Fibroblast of skin of back (primary cell): ENCODE results near the gene SMARCD1.

Source experiments
- DNase-seq: peaks from one replicate; pipeline ENCODE4 v3.0.0-alpha.2; 2013

Gene SMARCD1

DNA sequence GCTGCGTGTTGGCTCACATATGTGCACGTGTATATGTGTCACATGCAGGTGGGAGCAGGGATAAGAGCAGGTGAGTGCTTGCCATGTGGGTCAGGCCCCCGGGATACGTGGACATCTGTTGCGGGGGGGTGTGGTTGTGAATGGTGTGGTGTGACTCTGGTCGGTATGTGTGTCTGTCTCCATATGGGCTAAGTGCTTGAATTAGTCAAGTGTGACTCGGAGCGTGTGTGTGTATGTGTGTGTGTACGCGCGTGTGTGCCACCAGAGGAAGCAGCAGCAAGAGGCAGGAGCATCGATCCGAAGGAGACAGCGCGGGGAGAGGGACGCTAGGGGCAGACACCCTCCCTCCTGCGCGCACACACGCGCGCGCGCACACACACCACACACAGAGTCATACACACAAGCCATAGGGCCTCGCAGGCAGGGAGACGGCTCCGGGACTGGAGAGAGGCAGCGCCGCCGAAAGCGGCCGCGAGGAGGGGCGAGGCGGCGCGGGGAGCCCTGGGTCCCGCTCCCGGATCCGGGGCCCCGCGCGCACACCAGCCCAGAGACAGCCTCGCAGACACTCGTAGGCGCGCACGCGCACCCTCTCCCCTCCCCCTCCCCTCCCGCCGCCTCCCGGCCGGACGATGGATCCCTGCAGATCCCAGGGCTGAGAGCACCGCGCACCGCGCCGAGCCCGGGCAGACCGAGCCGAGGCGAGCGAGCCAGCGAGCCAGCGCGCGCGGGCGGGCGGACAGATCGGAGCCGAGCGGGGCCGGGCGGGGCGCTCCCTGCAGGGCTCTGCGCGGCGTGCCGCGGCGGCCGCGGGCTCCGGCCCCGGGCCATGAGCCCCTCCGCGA is 27.9 kb upstream of the SMARCD1 start, which contains the start of gene ASIC1:
ASIC1 (plus strand) TSS at position 597 of the 842 bp plus-strand sequence. CDS start 1,171 bp downstream, outside the sequence.
- peak; percentile 70 for DNase-seq

DNA sequence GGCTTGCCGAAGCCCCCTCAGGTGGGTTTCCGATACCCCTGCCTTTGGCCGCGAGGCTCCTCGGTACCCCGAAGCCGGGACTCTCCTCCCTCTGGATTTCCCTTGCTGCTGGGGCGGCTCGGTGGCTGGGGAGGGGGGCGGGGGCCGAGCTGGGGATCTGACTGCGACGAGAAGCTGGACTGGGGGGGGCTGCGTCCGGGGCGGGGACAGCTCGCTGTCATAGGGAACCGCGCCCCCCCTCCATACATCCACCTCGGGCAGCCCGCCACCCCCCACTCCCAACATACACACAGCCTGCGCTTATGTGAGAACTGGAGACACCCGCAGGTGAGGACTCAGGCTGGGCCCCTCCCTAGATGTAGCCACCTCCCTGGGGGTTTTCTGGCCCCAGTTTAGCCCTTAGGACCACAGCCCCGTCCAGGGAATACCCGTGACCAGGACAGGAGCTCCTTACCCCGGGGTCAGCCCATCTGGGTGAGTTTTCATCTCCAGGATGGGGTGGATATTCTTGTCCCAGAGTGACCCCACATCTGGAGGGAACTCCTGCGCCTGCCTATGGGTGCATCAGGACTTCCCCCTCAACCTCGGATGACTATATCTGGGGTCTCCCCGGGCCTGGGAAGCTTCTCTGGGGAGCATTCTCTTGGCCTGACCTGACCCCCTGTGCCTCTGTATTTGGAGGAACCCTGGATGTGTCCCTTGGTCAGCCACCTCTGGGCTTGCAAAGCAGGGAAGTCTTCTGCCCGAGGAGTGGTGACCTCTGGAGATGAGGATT is 27.1 kb upstream of the SMARCD1 start:
- no peak for DNase-seq

DNA sequence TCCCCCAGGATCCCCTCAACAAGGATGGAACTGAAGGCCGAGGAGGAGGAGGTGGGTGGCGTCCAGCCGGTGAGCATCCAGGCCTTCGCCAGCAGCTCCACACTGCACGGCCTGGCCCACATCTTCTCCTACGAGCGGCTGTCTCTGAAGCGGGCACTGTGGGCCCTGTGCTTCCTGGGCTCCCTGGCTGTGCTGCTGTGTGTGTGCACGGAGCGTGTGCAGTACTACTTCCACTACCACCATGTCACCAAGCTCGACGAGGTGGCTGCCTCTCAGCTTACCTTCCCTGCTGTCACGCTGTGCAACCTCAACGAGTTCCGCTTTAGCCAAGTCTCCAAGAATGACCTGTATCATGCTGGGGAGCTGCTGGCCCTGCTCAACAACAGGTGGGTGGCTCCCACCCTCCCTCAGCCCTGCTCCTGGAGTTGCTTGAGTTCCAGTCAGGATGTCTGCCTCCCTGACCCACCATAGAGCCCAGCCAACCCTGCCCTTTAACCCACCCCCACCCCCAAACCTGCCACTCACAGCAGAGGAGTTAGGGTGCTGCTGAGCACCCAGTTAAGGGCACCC is 26.3 kb upstream of the SMARCD1 start:
- DNase-seq: no peak

DNA sequence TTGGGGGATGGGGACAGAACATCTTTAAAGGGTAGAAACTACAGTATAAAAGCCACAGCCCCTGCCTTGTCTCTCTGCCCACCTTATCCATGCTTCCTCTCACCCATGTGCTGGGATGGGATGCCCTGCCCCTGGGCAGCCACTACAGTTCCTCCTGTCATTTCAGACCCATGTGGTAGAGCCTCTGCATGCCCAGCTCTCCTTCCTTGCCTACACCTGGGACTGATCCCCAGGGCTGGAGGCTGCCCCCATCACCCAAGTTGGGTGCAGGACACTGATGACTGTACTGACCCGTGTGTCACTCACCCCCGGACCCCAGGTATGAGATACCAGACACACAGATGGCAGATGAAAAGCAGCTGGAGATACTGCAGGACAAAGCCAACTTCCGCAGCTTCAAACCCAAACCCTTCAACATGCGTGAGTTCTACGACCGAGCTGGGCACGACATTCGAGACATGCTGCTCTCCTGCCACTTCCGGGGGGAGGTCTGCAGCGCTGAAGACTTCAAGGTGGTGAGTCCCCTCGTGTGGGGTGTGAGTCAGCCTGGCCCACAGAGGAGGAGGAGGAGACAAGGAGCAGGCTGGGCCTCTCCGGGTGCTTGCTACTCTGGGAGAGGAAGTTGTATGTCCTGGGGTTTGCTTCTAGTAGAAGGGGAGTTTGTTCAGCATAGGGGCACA is 25.6 kb upstream of the SMARCD1 start:
- DNase-seq: peak; percentile 38

DNA sequence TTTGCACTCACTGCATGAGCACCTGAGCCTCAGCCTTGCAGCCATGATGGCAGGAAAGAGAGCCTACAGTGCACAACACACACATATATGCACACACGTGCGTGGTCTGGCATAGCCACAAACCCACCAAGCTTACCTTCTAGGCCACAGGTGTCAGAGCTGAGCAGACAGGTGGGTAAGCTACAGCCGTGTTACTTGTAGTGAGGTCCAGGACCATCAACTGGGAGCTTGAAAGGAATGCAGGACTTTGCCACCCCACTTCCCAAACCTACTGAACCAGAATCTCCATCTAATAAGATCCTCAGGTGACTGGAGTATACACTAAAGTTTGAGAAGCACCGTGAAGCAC is 25.0 kb upstream of the SMARCD1 start:
- DNase-seq: no peak

DNA sequence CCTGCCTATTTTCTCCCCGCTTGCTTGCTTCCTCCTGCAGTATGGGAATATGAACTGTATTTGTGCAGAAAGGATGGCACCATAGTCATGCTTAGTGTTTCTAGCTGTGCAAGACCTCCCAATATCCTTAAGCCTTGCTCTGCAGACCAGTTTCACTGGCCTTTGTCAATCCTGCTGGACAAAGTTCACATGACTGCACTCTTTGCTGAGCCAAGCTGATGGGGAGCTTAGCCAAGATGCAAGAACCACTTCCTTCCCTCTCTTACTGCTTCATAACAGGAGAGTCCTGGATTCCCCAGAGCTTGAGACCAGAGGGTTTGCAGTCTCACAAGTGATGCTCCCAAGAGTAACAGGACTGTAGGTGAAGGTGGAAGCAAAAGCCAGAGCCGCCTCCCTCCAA is 24.0 kb upstream of the SMARCD1 start:
- DNase-seq: no peak

DNA sequence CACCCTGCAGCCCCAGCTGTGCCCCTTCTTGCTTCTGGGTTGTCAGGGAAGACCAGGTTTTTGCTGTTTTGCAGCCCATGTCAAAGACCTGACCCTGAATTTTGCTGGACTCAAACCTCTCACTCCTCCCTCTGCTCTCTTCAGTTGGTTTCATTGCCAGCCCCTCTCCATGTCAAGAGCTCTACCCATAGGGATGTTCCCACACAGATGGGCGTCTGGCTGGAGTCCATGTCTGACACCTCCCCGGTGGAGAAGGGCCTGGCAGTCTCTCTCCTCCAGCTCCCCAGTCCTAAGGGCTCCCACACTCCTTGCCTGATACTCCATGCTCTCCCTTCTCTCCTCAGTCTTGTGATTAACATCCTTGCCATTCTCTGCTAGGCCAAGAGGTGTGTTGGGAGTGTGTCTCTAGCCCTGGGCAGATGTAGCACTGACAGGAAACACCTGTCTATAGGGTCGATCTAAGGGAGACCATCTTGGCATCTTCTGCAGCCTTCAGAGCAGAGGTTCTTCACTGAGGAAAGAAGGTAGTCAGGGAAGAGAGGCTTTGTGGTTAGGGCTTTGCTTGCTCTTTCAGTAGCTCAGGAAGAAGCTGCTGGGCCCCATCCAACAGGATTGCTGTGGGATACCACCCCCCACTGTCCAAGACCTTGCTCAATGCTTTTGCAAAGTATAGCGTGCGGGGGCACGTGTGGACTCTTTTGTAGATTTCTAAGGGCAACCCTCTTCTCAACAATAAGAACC is 23.0 kb upstream of the SMARCD1 start:
- DNase-seq: no peak

DNA sequence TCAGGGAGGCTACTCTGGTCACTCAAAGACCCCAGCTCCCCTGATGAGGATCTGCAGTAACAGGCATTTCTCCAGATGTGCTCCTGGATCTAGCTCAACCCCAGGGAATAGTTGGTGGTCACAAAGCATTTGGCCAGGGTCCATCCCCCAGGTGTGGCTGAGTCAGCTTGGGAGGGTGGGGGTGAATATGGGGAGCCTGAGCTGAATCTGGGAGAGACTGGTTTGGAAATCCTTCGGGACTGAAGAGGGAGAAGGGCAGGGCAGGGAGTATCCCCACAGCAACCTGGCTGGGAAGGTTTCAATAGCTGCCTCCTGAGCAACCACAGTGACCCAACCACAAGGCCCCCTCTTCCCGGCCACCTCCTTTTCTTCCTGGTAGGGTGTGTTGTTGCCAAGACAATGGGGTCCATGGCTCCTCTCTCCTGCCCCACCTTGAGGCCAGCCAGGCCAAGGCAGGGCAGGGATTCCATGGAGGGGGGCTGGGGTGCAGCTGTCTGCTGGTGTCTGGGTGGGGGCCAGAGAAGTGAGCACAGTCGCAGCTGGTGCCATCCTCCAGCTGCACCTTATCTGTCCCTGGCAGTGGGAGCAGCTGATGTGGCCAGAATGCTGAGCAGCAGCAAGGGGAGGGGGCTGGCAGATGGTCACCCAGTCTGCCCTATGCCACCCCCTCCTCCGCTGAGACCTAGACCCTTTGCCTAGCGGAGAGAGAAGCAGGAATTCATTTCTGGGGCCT is 22.2 kb upstream of the SMARCD1 start:
- no peak for DNase-seq

DNA sequence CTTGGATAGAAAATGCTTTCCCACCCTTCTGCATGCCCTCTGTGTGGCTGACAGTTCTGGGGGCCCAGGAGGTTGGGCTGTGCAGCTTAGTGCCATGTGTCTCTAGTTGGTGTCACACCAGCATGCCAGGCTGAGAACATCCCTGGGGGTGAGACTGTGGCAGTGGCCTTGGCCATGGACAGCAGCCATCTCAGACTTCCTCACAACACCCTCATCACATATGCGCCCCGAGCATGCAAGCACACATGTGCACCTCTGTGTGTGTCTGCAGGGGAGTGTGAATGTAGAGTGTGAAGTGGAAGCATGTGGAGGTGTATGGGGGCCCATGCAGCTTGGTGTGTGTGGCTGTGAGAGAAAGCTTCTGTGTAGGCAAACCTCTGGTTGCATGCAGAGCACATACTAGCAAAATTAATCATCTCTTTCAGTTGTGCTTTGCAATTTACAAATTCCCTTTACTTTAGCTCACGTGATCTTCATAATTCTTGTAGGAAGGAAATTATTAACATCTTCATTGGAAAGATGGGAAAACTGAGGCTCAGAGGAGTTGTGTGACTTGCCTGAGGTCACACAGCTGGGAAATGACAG is 19.3 kb upstream of the SMARCD1 start:
- peak; percentile 62 for DNase-seq

DNA sequence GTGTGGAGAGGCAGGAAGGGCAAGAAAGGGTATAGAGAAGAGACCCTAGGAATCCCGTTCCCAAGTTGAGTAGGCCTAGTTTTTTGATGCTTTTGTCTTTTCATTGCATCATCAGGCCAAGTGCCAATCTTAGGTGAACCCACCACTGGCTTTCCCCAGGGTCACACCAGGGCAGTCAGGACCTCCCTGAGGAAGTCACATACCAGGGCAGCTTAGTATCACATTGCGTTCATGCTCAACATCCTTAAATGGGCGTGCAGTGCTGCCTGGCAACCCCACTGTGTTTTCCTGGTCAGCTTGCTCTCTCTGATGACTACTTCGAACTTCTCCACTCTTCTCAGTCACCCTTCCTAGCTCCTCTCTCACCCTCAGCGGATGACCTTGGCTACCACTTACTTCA is 18.7 kb upstream of the SMARCD1 start:
- peak; percentile 97 for DNase-seq

DNA sequence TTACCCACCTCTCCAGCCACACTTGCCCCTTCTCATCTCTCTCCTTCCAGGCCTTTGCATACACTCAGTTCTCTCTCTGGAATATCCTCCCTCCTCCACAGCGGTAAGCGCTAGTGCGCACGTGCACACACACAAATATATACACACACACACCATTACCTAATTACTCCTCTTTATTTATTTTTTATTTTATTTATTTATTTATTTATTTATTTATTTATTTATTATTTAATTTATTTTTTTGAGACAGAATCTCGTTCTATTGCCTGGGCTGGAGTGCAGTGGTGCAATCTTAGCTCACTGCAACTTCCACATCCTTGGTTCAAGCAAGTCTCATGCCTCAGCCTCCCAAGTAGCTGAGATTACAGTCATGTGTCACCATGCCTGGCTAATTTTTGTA is 16.1 kb upstream of the SMARCD1 start:
- DNase-seq: no peak

DNA sequence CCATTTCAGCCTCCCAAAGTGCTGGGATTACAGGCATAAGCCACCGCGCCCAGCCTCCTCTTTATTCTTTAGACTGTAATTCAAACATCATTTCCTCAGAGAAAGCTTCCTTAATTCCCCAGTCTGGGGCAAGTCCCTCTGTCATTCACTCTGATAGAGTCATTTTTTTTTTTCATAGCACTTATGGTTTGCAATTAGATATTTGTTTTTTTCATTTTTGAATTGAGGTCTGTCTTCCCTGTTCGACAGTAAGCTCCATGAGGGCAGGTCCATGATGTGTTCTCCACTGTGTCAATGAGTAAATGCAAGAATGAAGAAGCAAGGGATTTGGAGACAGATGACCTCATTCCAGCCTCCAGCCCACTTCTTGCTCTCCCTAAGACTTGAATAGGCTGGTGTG is 15.6 kb upstream of the SMARCD1 start:
- no peak for DNase-seq

DNA sequence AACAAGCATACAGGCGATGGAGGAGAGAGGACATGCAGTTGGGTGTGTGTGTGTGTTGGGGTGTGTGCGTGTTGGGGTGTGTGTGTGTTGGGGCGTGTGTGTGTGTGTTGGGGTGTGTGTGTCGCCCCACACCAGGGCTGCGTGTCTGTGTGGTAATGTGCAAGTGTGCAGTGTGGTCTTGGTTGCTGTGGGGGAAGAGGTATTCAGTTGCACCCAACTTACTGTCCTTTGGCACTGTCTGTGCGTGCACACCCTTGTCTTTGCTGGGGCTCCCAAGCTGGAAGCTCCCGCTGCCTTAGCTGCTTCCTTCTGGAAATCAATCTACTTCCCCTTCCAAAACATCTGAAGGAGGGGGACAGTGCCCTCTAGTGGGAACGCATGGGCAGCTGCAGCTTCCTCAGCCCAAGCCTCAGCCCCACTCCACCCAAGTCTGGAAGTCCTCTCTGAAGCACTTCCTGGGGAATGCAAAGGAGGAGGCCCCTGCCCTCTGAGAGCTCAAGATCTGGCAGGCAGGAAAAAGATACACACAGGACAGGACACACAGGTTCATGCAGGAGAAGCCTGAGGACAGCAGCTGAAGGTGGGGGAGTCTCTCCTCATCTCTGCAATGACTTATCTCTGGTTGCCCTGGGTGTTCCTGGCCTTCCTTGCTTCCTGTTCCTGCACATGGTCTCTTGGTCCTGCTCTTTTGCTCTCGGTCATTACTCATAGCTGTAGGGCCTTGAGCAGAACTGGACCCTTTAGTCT is 14.7 kb upstream of the SMARCD1 start:
- DNase-seq: peak; percentile 79

DNA sequence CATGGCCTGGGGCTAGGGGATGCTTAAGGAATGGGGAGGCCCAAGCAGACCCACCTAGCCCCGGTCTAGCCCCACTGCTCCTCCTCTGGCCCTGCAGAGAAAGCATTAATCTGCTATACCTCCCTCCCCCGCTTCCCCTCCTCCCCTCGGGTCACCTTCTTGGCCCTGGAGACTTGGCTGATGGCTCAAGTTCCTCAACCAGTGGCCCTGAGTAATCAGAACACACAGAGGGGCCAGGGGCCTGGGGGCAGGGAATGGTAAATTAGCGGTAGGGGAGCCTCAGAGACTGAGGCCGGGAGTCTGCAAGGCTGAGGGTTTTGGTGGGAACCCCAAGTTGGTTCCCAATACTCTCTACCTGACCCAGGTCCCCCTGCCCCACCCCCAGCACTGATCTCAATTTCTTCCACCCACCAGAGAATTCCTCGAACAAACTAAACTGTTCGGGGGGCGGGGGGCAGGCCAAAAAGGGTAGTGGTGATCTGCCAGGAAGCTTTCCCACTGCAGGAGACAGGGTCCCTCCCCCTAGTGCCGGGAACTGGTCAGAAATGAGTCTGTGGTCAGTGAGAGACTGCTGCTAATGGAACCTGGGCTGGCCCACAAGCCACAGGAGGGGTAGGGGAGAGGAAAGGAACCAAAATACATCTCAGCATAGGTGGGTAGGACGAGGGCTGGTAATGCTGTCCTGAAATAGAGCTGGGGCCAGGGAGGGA is 12.8 kb upstream of the SMARCD1 start:
- DNase-seq: no peak

DNA sequence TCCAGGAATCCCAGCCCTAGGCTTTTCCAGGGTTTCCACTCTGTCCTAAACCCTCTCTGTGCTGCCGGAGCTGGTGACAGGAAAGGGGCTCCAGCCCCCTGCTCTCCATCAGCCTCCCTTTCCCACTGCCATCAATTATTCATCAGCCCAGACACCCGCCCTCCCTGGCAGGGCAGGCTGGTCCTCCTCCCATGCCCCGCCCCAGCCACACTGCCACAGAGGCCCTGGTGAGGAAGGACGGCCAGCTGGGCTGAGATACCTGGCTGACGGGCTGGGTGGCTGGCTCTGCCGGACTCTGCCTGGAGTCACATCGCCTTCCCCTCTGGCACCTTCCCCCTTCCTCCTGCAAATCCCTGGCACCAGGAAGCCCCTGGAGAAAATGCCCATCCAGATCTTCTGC is 11.9 kb upstream of the SMARCD1 start:
- DNase-seq: no peak

DNA sequence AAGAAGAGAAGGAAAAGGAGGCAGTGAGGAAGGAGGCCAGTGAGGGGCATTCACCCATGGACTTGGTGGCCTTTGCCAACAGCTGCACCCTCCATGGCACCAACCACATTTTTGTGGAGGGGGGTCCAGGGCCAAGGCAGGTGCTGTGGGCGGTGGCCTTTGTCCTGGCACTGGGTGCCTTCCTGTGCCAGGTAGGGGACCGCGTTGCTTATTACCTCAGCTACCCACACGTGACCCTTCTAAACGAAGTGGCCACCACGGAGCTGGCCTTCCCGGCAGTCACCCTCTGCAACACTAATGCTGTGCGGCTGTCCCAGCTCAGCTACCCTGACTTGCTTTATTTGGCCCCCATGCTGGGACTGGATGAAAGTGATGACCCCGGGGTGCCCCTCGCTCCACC is 11.4 kb upstream of the SMARCD1 start:
- DNase-seq: no peak

DNA sequence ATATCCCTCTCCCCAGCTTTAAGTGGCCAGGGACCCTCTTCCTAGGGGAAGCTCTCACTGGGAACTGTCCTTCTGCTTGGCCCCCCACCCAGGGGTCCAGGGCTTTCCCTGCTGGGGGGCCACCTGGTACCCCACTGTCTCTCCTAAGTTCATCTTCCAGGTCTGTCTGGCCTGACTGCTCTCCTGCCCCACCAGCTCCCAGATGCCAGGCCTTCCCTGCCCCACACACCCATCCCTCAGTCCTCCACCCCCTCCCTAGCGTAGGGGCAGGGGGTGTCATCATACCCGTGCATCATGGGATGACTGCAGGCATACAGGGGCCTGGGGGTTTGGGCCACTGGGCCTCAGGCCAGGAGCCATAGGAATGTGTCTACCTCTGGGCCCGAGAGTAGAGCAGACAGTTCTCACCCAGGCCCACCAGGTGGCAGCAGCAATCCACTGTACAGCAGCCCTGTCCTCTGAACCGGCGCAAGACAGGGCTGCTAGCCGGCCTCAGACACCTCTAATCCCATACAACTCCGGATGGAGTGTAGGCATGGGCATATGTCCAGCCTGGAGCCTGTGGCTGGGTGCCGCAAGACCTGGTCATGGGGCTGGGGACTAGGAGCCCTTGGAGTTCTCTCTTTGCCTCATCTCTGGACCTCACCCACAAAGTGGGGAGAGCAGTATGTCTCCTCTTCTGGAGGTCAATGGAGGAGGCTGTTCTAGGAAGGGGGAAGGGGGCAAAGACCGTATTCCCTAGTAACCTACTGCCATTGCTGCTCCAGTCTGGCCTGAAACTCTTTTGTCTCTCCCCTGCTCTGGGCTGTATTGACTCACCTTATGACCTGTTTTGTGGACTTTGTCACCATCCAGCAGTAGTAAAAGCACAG is 10.0 kb upstream of the SMARCD1 start:
- DNase-seq: peak; percentile 76

DNA sequence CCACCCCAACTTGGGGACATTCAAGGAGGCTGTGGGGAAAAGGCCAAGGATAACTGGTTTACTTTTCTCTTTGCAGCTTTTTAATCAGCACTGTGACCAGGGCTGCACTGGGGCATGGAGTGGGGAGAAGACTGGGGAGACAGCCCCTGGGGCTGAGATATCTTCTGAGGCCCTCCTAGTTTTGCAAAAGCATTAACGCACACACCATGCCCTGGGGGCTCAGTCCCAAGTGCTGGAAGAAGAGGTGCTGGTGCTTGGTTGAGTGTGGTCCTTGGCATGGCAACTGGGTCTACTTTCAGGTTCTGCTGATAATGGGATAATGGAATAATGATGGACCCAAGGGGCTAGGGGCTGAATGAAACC is 9.4 kb upstream of the SMARCD1 start:
- no peak for DNase-seq

DNA sequence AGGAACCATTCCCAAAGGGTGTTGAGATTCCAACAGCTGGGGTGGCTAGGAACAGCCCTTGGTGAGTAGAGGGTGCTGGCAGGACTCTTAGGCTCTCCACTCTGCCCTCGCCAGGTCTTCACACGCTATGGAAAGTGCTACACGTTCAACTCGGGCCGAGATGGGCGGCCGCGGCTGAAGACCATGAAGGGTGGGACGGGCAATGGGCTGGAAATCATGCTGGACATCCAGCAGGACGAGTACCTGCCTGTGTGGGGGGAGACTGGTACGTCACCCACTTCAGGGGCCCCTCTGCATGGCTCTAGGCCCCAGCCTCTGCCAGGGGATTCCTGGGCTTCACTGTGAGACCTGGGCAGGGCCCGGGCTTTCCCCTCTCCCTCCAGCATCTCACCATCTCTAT is 8.0 kb upstream of the SMARCD1 start:
- no peak for DNase-seq
